GM23338 (cell line): ENCODE results near the gene APOL2.

Experiments used
- CREB1 ChIP-seq: fragments of 250-450 bp; sonication (Bioruptor Pico); IDR thresholded peaks from 2 replicates; pipeline ENCODE4 v1.5.0; 2020; ENCODE audit warnings: low read depth, mild to moderate bottlenecking, moderate library complexity
- ETS1 ChIP-seq: IDR thresholded peaks from 2 replicates; pipeline ENCODE4 v1.6.1; 2016; ENCODE audit warnings: antibody characterized with exemption
- EZH2 ChIP-seq: fragments of 200-600 bp; sonication (generic); IDR thresholded peaks from one replicate; pipeline ENCODE4 v1.8.0; 2017; ENCODE audit warnings: antibody characterized with exemption, mild to moderate bottlenecking, low read depth; ENCODE audit not compliant: unreplicated experiment
- EZH2phosphoT487 ChIP-seq: fragments of 200-600 bp; sonication (generic); IDR thresholded peaks from one replicate; pipeline ENCODE4 v1.8.1; 2018; ENCODE audit warnings: antibody characterized with exemption; ENCODE audit not compliant: unreplicated experiment
- JUNB ChIP-seq: IDR thresholded peaks from one replicate; pipeline ENCODE4 v1.6.1; 2016; ENCODE audit warnings: antibody characterized with exemption; ENCODE audit not compliant: unreplicated experiment
- NANOG ChIP-seq: IDR thresholded peaks from 2 replicates; pipeline ENCODE4 v1.6.1; 2016; ENCODE audit warnings: antibody characterized with exemption, borderline replicate concordance
- POLR2AphosphoS5 ChIP-seq: IDR thresholded peaks from 2 replicates; pipeline ENCODE4 v1.6.1; 2016; ENCODE audit warnings: antibody characterized with exemption, low read depth
- REST ChIP-seq: IDR thresholded peaks from one replicate; pipeline ENCODE4 v1.6.1; 2018; ENCODE audit warnings: antibody characterized with exemption; ENCODE audit not compliant: unreplicated experiment
- STAT1 ChIP-seq: IDR thresholded peaks from one replicate; pipeline ENCODE4 v1.6.1; 2016; ENCODE audit warnings: antibody characterized with exemption; ENCODE audit not compliant: unreplicated experiment
- ZNF114 ChIP-seq: fragments of 250-450 bp; sonication (Bioruptor Pico); IDR thresholded peaks from 2 replicates; pipeline ENCODE4 v1.5.0; 2020; ENCODE audit warnings: mild to moderate bottlenecking, moderate library complexity
- ZNF331 ChIP-seq: fragments of 250-450 bp; sonication (Bioruptor Pico); IDR thresholded peaks from 2 replicates; pipeline ENCODE4 v1.5.0; 2020; ENCODE audit warnings: low read depth, mild to moderate bottlenecking, moderate library complexity
- TF ChIP-seq, protein P1 (sequence below), 2 experiments: fragments of 200-600 bp in 1 of 2; sonication (generic) in 1 of 2; conservative IDR thresholded peaks; 2 replicates each; pipeline versions ENCODE4 v1.5.1 to v1.6.1; 2016 to 2017; ENCODE audit warnings: antibody characterized with exemption in 2 of 2, low read depth in 2 of 2, mild to moderate bottlenecking in 2 of 2, moderate library complexity in 1 of 2
- TF ChIP-seq, protein P2 (sequence below): fragments of 250-450 bp; sonication (Bioruptor Pico); IDR thresholded peaks from 2 replicates; pipeline ENCODE4 v1.5.0; 2020; ENCODE audit warnings: mild to moderate bottlenecking, moderate library complexity

GRCh38 chr22:36288571-36289405, 49.5 kb upstream of the APOL2 start:
- TF ChIP-seq EZH2: no peak
- TF ChIP-seq ZNF331 (CRISPR knock-in tag): no peak
- TF ChIP-seq, protein P1, sequence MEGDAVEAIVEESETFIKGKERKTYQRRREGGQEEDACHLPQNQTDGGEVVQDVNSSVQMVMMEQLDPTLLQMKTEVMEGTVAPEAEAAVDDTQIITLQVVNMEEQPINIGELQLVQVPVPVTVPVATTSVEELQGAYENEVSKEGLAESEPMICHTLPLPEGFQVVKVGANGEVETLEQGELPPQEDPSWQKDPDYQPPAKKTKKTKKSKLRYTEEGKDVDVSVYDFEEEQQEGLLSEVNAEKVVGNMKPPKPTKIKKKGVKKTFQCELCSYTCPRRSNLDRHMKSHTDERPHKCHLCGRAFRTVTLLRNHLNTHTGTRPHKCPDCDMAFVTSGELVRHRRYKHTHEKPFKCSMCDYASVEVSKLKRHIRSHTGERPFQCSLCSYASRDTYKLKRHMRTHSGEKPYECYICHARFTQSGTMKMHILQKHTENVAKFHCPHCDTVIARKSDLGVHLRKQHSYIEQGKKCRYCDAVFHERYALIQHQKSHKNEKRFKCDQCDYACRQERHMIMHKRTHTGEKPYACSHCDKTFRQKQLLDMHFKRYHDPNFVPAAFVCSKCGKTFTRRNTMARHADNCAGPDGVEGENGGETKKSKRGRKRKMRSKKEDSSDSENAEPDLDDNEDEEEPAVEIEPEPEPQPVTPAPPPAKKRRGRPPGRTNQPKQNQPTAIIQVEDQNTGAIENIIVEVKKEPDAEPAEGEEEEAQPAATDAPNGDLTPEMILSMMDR (conservative IDR thresholded peaks at IDR 0.05; ENCODE audit: low read depth in 2 of 2): no peak
- no peak; the same call in 1 of the 2 replicates for TF ChIP-seq POLR2AphosphoS5
- TF ChIP-seq CREB1: no peak
- no peak for TF ChIP-seq EZH2phosphoT487
- no peak for TF ChIP-seq REST
- TF ChIP-seq ETS1: no peak
- TF ChIP-seq ZNF114 (CRISPR knock-in tag): no peak
- TF ChIP-seq NANOG: no peak
- no peak for TF ChIP-seq JUNB
- no peak for TF ChIP-seq STAT1
- TF ChIP-seq, protein P2, sequence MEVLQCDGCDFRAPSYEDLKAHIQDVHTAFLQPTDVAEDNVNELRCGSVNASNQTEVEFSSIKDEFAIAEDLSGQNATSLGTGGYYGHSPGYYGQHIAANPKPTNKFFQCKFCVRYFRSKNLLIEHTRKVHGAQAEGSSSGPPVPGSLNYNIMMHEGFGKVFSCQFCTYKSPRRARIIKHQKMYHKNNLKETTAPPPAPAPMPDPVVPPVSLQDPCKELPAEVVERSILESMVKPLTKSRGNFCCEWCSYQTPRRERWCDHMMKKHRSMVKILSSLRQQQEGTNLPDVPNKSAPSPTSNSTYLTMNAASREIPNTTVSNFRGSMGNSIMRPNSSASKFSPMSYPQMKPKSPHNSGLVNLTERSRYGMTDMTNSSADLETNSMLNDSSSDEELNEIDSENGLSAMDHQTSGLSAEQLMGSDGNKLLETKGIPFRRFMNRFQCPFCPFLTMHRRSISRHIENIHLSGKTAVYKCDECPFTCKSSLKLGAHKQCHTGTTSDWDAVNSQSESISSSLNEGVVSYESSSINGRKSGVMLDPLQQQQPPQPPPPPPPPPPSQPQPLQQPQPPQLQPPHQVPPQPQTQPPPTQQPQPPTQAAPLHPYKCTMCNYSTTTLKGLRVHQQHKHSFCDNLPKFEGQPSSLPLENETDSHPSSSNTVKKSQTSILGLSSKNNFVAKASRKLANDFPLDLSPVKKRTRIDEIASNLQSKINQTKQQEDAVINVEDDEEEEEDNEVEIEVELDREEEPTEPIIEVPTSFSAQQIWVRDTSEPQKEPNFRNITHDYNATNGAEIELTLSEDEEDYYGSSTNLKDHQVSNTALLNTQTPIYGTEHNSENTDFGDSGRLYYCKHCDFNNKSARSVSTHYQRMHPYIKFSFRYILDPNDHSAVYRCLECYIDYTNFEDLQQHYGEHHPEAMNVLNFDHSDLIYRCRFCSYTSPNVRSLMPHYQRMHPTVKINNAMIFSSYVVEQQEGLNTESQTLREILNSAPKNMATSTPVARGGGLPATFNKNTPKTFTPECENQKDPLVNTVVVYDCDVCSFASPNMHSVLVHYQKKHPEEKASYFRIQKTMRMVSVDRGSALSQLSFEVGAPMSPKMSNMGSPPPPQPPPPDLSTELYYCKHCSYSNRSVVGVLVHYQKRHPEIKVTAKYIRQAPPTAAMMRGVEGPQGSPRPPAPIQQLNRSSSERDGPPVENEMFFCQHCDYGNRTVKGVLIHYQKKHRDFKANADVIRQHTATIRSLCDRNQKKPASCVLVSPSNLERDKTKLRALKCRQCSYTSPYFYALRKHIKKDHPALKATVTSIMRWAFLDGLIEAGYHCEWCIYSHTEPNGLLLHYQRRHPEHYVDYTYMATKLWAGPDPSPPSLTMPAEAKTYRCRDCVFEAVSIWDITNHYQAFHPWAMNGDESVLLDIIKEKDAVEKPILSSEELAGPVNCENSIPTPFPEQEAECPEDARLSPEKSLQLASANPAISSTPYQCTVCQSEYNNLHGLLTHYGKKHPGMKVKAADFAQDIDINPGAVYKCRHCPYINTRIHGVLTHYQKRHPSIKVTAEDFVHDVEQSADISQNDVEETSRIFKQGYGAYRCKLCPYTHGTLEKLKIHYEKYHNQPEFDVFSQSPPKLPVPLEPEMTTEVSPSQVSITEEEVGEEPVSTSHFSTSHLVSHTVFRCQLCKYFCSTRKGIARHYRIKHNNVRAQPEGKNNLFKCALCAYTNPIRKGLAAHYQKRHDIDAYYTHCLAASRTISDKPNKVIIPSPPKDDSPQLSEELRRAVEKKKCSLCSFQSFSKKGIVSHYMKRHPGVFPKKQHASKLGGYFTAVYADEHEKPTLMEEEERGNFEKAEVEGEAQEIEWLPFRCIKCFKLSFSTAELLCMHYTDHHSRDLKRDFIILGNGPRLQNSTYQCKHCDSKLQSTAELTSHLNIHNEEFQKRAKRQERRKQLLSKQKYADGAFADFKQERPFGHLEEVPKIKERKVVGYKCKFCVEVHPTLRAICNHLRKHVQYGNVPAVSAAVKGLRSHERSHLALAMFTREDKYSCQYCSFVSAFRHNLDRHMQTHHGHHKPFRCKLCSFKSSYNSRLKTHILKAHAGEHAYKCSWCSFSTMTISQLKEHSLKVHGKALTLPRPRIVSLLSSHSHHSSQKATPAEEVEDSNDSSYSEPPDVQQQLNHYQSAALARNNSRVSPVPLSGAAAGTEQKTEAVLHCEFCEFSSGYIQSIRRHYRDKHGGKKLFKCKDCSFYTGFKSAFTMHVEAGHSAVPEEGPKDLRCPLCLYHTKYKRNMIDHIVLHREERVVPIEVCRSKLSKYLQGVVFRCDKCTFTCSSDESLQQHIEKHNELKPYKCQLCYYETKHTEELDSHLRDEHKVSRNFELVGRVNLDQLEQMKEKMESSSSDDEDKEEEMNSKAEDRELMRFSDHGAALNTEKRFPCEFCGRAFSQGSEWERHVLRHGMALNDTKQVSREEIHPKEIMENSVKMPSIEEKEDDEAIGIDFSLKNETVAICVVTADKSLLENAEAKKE: no peak
